Panc1 (cell line): ENCODE results near the gene FCRL5. TPM values are rescaled to one million over a fixed set of nuclear protein-coding genes. Genes with fewer than 3 reads are reported as not detected.

ENCODE experiments used
- ATAC-seq: fragments of 200-7000 bp; cut with Tn5 transposase; 2 replicates; pipeline ENCODE4 v1.9.1; 2020; ENCODE audit warnings: mild to moderate bottlenecking, moderate library complexity
- BruUV-seq: library from RNA; stranded (reverse); fragments of 400-500 nt; replicated peaks from 2 replicates; lab custom pipeline; 2021; lab: Mats Ljungman, UMichigan
- CTCF ChIA-PET: fragments of 300-600 bp; sonication (Branson Sonifier 250); formaldehyde crosslinking; loops from one replicate; lab custom pipeline; 2022; ENCODE audit warnings: antibody characterized with exemption; lab: Charles Lee
- POLR2A ChIA-PET: fragments of 300-600 bp; sonication (Branson Sonifier 250); formaldehyde crosslinking; loops from one replicate; lab custom pipeline; 2022; ENCODE audit warnings: antibody characterized with exemption; lab: Charles Lee
- DNase-seq: peaks from one replicate; pipeline ENCODE4 v3.0.0-alpha.2; 2010; ENCODE audit warnings: low read depth, low spot score
- H3K27ac ChIP-seq: 2 replicates; pipeline ENCODE4 v1.5.1; 2011; ENCODE audit warnings: mild to moderate bottlenecking, low read length, inconsistent platforms
- H3K27me3 ChIP-seq: fragments of 200-500 bp; sonication (Bioruptor generic); 2 replicates; pipeline ENCODE4 v1.6.0; 2014; ENCODE audit warnings: low read length, inconsistent platforms; ENCODE audit not compliant: control insufficient read depth, insufficient read depth
- H3K36me3 ChIP-seq: fragments of 200-500 bp; sonication (Bioruptor generic); 2 replicates; pipeline ENCODE4 v1.5.1; 2014; ENCODE audit warnings: inconsistent platforms, mild to moderate bottlenecking, low read length, moderate library complexity; ENCODE audit not compliant: control insufficient read depth, insufficient read depth
- H3K4me1 ChIP-seq: 2 replicates; pipeline ENCODE4 v1.5.1; 2011; ENCODE audit warnings: inconsistent platforms, mild to moderate bottlenecking, low read length, moderate library complexity; ENCODE audit not compliant: control insufficient read depth, insufficient read depth
- H3K4me3 ChIP-seq, 2 experiments: 2 replicates each; pipeline ENCODE4 v1.5.1; 2011 to 2012; ENCODE audit warnings: low read depth in 2 of 2, low read length in 2 of 2, mild to moderate bottlenecking in 2 of 2, inconsistent platforms in 1 of 2, moderate library complexity in 1 of 2
- H3K9me3 ChIP-seq: fragments of 200-500 bp; sonication (Bioruptor generic); 2 replicates; pipeline ENCODE4 v1.5.1; 2014; ENCODE audit warnings: low read depth, mild to moderate bottlenecking, inconsistent platforms, low read length, moderate library complexity; ENCODE audit not compliant: control insufficient read depth, insufficient read depth
- CTCF ChIP-seq: fragments of 450-650 bp; IDR thresholded peaks from 2 replicates; pipeline ENCODE4 v1.5.1; 2017; ENCODE audit warnings: mild to moderate bottlenecking
- POLR2AphosphoS5 ChIP-seq: IDR thresholded peaks from 2 replicates; pipeline ENCODE4 v1.6.1; 2012; ENCODE audit warnings: mild to moderate bottlenecking, low read depth, low read length, moderate library complexity
- REST ChIP-seq, 2 experiments: IDR thresholded peaks; 2 replicates each; pipeline ENCODE4 v1.6.1; 2011 to 2012; ENCODE audit warnings: low read depth in 2 of 2, control low read depth in 1 of 2, low read length in 1 of 2, mild to moderate bottlenecking in 1 of 2, moderate library complexity in 1 of 2; ENCODE audit not compliant: insufficient read depth in 1 of 2
- SIN3A ChIP-seq: IDR thresholded peaks from 2 replicates; pipeline ENCODE4 v1.6.1; 2012; ENCODE audit warnings: low read depth, mild to moderate bottlenecking, low read length, moderate library complexity, borderline replicate concordance; ENCODE audit not compliant: insufficient read depth
- TCF7L2 ChIP-seq: IDR thresholded peaks from 2 replicates; pipeline ENCODE4 v1.6.1; 2011; ENCODE audit warnings: mild to moderate bottlenecking, low read depth, low read length, inconsistent platforms
- in situ Hi-C: cut with HindIII; loops from 2 replicates; pipeline ENCODE4 v1.10.0; 2016; ENCODE audit warnings: low sequenced_read_pairs, low pct_unique_long_range_greater_than_20kb
- intact Hi-C: fragments of 100-400 bp; cut with micrococcal nuclease; formaldehyde crosslinking; loops from one replicate; pipeline ENCODE4 v1.10.0; 2022; ENCODE audit not compliant: unreplicated experiment
- total RNA-seq: library from RNA; stranded (reverse); gene quantifications from one replicate; pipeline ENCODE4 v1.2.1, GENCODE V29; 2021; ENCODE audit not compliant: unreplicated experiment

FCRL5 gene
- total RNA-seq, 1 experiment from 2014 or later: not detected

DNA sequence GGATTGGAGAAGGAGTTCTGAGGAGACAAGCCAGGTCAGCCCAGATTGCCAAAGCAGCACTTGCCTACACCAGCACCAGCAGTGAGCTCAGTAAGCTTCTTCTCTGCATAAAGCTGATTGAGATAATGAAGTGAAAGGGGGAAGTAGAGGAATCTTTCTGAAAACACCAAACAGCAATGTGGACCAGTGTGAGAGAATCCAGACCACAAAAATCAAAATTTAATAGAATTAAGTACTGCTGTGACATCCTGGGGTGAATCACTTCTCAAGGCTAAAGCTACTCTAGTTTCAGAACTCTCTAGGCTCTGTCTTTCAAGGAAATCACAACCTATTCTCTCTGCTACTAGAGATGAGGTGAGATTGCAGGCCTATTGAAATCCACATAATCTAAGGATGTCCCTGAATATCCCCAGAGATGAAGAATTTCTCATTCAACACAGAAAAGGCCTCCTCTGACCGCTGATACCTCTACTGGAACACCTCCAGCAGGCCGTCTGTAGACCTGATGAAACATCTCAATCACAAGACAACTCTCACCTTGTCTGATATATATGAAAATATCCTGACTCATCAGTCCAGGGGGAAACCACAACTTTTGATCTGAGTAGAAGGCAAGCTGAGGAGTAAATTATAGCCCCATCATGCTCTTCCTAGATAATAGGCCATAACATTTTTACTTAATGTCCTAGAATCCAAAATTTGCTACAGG, 45.8 kb upstream of the FCRL5 start, which contains the start of gene FCRL4:
Gene FCRL4 (minus strand): TSS at position 127 of the 709 bp plus-strand sequence. CDS start 141 bp downstream, outside the sequence.
- in situ Hi-C loops: no loop called here

GRCh38 chr1:157596384-157596783, 44.1 kb upstream of the FCRL5 start:
- Histone ChIP-seq H3K9me3 (no peaks in the 10 kb centered on the region), H3K27ac (no peak overlapping the region), H3K4me3 (no peak overlapping the region), H3K27me3 (no peaks in the 10 kb centered on the region; the same call in 1 of the 2 replicates), H3K36me3 (no peaks in the 10 kb centered on the region), H3K4me1 (no peaks in the 10 kb centered on the region)
- no peak for TF ChIP-seq SIN3A
- TF ChIP-seq REST (IDR thresholded peaks at IDR 0.05; ENCODE audit: insufficient read depth in 1 of 2, low read depth in 2 of 2, low read length in 1 of 2): no peak
- TF ChIP-seq POLR2AphosphoS5: no peak
- TF ChIP-seq TCF7L2: no peak
- TF ChIP-seq CTCF: no peak
- CTCF ChIA-PET: no interaction called here
- POLR2A ChIA-PET: no interaction called here
- no TSS peak for BruUV-seq
- no peak for ATAC-seq
- in situ Hi-C loops (no loop called here), intact Hi-C loops (no loop called here)
- DNase-seq: no peak

More for the DNA sequence above, 45.8 kb upstream of the FCRL5 start, which contains the start of gene FCRL4:
- no peaks in the 10 kb centered on the region for H3K9me3 ChIP-seq
- H3K27me3 ChIP-seq: no peaks in the 10 kb centered on the region; the same call in none of the 2 replicates
- no TSS peak for BruUV-seq
- CTCF ChIA-PET: no interaction called here
- no peaks in the 10 kb centered on the region for H3K36me3 ChIP-seq
- no peak for ATAC-seq
- H3K27ac ChIP-seq: no peak within 1 kb of the TSS
- no peak within 1 kb of the TSS for H3K4me3 ChIP-seq
- DNase-seq: no peak
- intact Hi-C loops: no loop called here
- H3K4me1 ChIP-seq: no peaks in the 10 kb centered on the region
- no peak for TF ChIP-seq CTCF
- TF ChIP-seq TCF7L2: no peak
- TF ChIP-seq POLR2AphosphoS5: no peak
- no peak for TF ChIP-seq REST (IDR thresholded peaks at IDR 0.05; ENCODE audit: insufficient read depth in 1 of 2, low read depth in 2 of 2, low read length in 1 of 2)
- no peak for TF ChIP-seq SIN3A
- POLR2A ChIA-PET: no interaction called here
